Ramos (cell line): ENCODE measurements around the gene FSIP1.

ENCODE experiments used
- in situ Hi-C: fragments of 300-500 bp; cut with MboI; formaldehyde crosslinking; loops from one replicate; pipeline ENCODE4 v1.14.3; 2022; ENCODE audit warnings: low sequenced_read_pairs; ENCODE audit not compliant: unreplicated experiment

Gene FSIP1

GRCh38 chr15:39731266-39731665 lies 51.4 kb downstream of the FSIP1 start:
- in situ Hi-C loops: no loop called here

GRCh38 chr15:39730552-39730951 lies 52.1 kb downstream of the FSIP1 start:
- in situ Hi-C loops: no loop called here

GRCh38 chr15:39729500-39729899 lies 53.1 kb downstream of the FSIP1 start:
- in situ Hi-C loops: no loop called here

- in situ Hi-C loops: no loop called here
These were observed 53.8 kb downstream of the FSIP1 start for GRCh38 chr15:39728845-39729244.

- in situ Hi-C loops: no loop called here
These were observed 60.7 kb downstream of the FSIP1 start for GRCh38 chr15:39721893-39722292.

GRCh38 chr15:39720621-39721611 lies 61.7 kb downstream of the FSIP1 start:
- in situ Hi-C loops: no loop called here

- in situ Hi-C loops: no loop called here
These were observed 62.6 kb downstream of the FSIP1 start for GRCh38 chr15:39720081-39720480.

- in situ Hi-C loops: no loop called here
These were observed 63.5 kb downstream of the FSIP1 start for GRCh38 chr15:39719109-39719508.

- in situ Hi-C loops: no loop called here
These were observed 65.5 kb downstream of the FSIP1 start for GRCh38 chr15:39717134-39717533.

GRCh38 chr15:39714251-39714650 lies 68.4 kb downstream of the FSIP1 start:
- in situ Hi-C loops: no loop called here

- in situ Hi-C loops: no loop called here
These were observed 68.8 kb downstream of the FSIP1 start for GRCh38 chr15:39713846-39714245.

- in situ Hi-C loops: no loop called here
These were observed 72.0 kb downstream of the FSIP1 start for GRCh38 chr15:39710681-39711080.

GRCh38 chr15:39709941-39710340 lies 72.7 kb downstream of the FSIP1 start:
- in situ Hi-C loops: no loop called here

GRCh38 chr15:39706206-39706605 lies 76.4 kb downstream of the FSIP1 start:
- in situ Hi-C loops: no loop called here

GRCh38 chr15:39704689-39705088 lies 78.0 kb downstream of the FSIP1 start:
- in situ Hi-C loops: no loop called here

GRCh38 chr15:39704235-39704634 lies 78.4 kb downstream of the FSIP1 start:
- in situ Hi-C loops: no loop called here

- in situ Hi-C loops: no loop called here
These were observed 80.7 kb downstream of the FSIP1 start for GRCh38 chr15:39701988-39702387.

- in situ Hi-C loops: no loop called here
These were observed 82.3 kb downstream of the FSIP1 start for GRCh38 chr15:39700375-39700700.

- in situ Hi-C loops: loop anchor here (25.0 kb wide), 1 partner anchor 563 kb away; no protein-coding TSS in a partner anchor
These were observed 82.9 kb downstream of the FSIP1 start for GRCh38 chr15:39699516-39700374.

GRCh38 chr15:39698444-39699390 lies 83.9 kb downstream of the FSIP1 start:
- in situ Hi-C loops: loop anchor here (25.0 kb wide), 1 partner anchor 564 kb away; no protein-coding TSS in a partner anchor
